Endothelial cell (in vitro differentiated cells): ENCODE measurements around the gene MAML1. TPM values are rescaled to one million over a fixed set of nuclear protein-coding genes. Genes with fewer than 3 reads are reported as not detected.

ENCODE experiments used
- DNase-seq: peaks from one replicate; pipeline ENCODE4 v3.0.0; 2021; ENCODE audit warnings: low spot score
- H3K27ac Mint-ChIP-seq: one replicate; pipeline ENCODE4 v1.8.0; 2021; ENCODE audit warnings: mixed read lengths, inconsistent platforms; ENCODE audit not compliant: unreplicated experiment
- H3K27me3 Mint-ChIP-seq: one replicate; pipeline ENCODE4 v1.8.0; 2021; ENCODE audit warnings: mild to moderate bottlenecking, moderate library complexity, mixed read lengths, inconsistent platforms; ENCODE audit not compliant: unreplicated experiment
- H3K36me3 Mint-ChIP-seq: one replicate; pipeline ENCODE4 v1.8.0; 2021; ENCODE audit warnings: mild to moderate bottlenecking, low read depth, mixed read lengths, inconsistent platforms; ENCODE audit not compliant: unreplicated experiment
- H3K4me1 Mint-ChIP-seq: one replicate; pipeline ENCODE4 v1.8.0; 2021; ENCODE audit warnings: mild to moderate bottlenecking, mixed read lengths, inconsistent platforms; ENCODE audit not compliant: unreplicated experiment
- H3K4me3 Mint-ChIP-seq: one replicate; pipeline ENCODE4 v1.8.0; 2021; ENCODE audit warnings: mild to moderate bottlenecking, mixed read lengths, inconsistent platforms; ENCODE audit not compliant: unreplicated experiment
- H3K9me3 Mint-ChIP-seq: one replicate; pipeline ENCODE4 v1.8.0; 2021; ENCODE audit warnings: mixed read lengths, inconsistent platforms; ENCODE audit not compliant: unreplicated experiment
- total RNA-seq: library from RNA; stranded (reverse); fragmentation: NEBNext Ultra II Directional; extraction: Animal tissue kit (Norgen Biotek cat#: 25700); gene quantifications from one replicate; pipeline ENCODE4 v1.2.1, GENCODE V29; 2021; ENCODE audit not compliant: unreplicated experiment
- TF ChIP-seq, protein P1 (sequence below): fragments of 200-600 bp; sonication (generic); IDR thresholded peaks from one replicate; pipeline ENCODE4 v1.5.0; 2021; ENCODE audit warnings: antibody characterized with exemption; ENCODE audit not compliant: unreplicated experiment

Gene MAML1
- total RNA-seq, 1 donor from 2014 or later: 30.0 TPM

DNA sequence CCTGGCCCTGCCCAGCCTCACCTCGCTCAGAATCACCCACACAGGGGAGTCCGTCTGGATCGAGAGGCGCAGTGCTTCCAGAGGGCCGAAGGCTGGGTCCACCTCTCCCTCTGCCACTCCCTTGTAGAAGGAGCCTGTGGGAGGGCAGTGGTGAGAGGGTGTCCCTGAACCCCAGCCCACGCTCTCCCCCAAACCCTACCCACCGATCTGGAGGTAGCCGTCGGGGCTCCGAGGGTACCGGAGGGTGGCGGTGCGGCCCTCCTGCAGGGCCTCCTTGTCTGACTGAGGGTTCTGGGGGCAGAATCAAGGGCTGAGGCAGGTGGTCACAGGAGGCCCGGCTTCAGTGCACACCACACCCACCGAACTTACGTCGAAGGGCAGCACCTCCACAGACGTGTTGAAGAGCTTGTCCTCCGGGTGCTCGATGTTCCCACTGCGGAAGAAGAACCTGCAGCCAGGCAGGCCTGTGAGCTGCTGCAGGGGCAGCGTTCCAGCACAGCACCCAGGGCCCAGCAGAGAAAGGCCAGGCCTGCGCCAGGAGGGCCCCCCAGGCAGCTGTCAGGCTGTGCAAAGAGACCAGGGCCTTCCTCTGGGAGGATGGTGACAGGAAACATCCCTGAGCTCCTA, 65.6 kb downstream of the MAML1 start:
- Mint-ChIP-seq H3K9me3 (no peaks in the 10 kb centered on the region), H3K4me3 (no peak overlapping the region), H3K27ac (no peak overlapping the region), H3K4me1 (peaks cover 7% of the 10 kb centered on the region), H3K36me3 (peaks cover 28% of the 10 kb centered on the region), H3K27me3 (peaks cover 20% of the 10 kb centered on the region)
- no peak for DNase-seq
- TF ChIP-seq, protein P1, sequence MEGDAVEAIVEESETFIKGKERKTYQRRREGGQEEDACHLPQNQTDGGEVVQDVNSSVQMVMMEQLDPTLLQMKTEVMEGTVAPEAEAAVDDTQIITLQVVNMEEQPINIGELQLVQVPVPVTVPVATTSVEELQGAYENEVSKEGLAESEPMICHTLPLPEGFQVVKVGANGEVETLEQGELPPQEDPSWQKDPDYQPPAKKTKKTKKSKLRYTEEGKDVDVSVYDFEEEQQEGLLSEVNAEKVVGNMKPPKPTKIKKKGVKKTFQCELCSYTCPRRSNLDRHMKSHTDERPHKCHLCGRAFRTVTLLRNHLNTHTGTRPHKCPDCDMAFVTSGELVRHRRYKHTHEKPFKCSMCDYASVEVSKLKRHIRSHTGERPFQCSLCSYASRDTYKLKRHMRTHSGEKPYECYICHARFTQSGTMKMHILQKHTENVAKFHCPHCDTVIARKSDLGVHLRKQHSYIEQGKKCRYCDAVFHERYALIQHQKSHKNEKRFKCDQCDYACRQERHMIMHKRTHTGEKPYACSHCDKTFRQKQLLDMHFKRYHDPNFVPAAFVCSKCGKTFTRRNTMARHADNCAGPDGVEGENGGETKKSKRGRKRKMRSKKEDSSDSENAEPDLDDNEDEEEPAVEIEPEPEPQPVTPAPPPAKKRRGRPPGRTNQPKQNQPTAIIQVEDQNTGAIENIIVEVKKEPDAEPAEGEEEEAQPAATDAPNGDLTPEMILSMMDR: no peak

GRCh38 chr5:179798771-179799643, 66.4 kb downstream of the MAML1 start:
- DNase-seq: no peak
- H3K27ac Mint-ChIP-seq: peak overlapping the region; percentile 9
- peak overlapping the region; percentile 65 for H3K4me3 Mint-ChIP-seq
- TF ChIP-seq, protein P1: no peak
- no peaks in the 10 kb centered on the region for H3K9me3 Mint-ChIP-seq
- peaks cover 7% of the 10 kb centered on the region for H3K4me1 Mint-ChIP-seq
- H3K27me3 Mint-ChIP-seq: peaks cover 20% of the 10 kb centered on the region
- H3K36me3 Mint-ChIP-seq: peaks cover 28% of the 10 kb centered on the region

DNA sequence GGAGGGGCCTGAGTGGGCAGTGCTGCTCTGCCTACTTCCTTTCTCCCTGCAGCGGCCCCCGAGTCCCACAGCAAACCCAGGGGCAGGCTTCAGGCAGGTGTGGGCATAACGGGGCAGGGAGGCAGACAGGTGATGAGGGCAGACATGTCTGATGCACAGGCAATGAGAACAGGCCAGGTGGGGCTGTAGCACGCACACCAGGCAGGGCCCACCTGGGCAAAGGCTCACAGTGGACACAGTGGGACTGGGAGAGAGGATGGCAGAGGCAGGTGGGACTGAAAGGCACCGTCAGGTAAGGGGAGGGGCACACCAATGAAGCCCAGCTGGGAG, 67.0 kb downstream of the MAML1 start:
- Mint-ChIP-seq H3K27ac (peak overlapping the region; percentile 9), H3K9me3 (no peaks in the 10 kb centered on the region), H3K4me3 (peak overlapping the region; percentile 65)

GRCh38 chr5:179800071-179800695, 67.6 kb downstream of the MAML1 start:
- TF ChIP-seq, protein P1: no peak
- DNase-seq: no peak
- H3K4me3 Mint-ChIP-seq: no peak overlapping the region

More for the DNA sequence above, 67.0 kb downstream of the MAML1 start:
- no peak for DNase-seq
- Mint-ChIP-seq H3K27me3 (peaks cover 17% of the 10 kb centered on the region), H3K36me3 (peaks cover 28% of the 10 kb centered on the region), H3K4me1 (peaks cover 8% of the 10 kb centered on the region)
- TF ChIP-seq, protein P1: no peak

More at GRCh38 chr5:179800071-179800695, 67.6 kb downstream of the MAML1 start:
- Mint-ChIP-seq H3K9me3 (no peaks in the 10 kb centered on the region), H3K4me1 (peaks cover 14% of the 10 kb centered on the region), H3K27me3 (peaks cover 18% of the 10 kb centered on the region), H3K27ac (no peak overlapping the region), H3K36me3 (peaks cover 32% of the 10 kb centered on the region)
